Gastrocnemius medialis (tissue), 4 donors: Measurements from ENCODE around the gene VPS37C. TPM values are rescaled to one million over a fixed set of nuclear protein-coding genes. Genes with fewer than 3 reads are reported as not detected.

Experiments used
- ATAC-seq, 2 donors: fragments of 150-250 bp; one replicate each; pipeline ENCODE4 v1.9.1; 2016
- DNase-seq, 2 donors: peaks; one replicate each; pipeline ENCODE4 v3.0.0-alpha.2; 2019
- H3K27ac ChIP-seq, 4 donors: fragments of 200-600 bp; sonication (generic); 1 replicate in 1 of 4; 2 replicates in 3 of 4; pipeline ENCODE4 v1.5.1; 2016 to 2018; ENCODE audit warnings: mild to moderate bottlenecking in 2 of 4, moderate library complexity in 1 of 4
- H3K27me3 ChIP-seq, 3 donors: fragments of 200-600 bp; sonication (generic) in 2 of 3; 1 replicate in 1 of 3; 2 replicates in 2 of 3; pipeline versions ENCODE4 v1.5.1 to v1.6.0; 2016 to 2019; ENCODE audit warnings: mild to moderate bottlenecking in 1 of 3, moderate library complexity in 1 of 3
- H3K36me3 ChIP-seq, 2 donors: fragments of 200-600 bp; sonication (generic) in 1 of 2; one replicate each; pipeline ENCODE4 v1.5.1; 2017 to 2018
- H3K4me1 ChIP-seq, 2 donors: fragments of 200-600 bp; sonication (generic) in 1 of 2; one replicate each; pipeline ENCODE4 v1.5.1; 2016 to 2017; ENCODE audit warnings: mild to moderate bottlenecking in 2 of 2
- H3K4me3 ChIP-seq, 4 donors: fragments of 200-600 bp; sonication (generic) in 3 of 4; 1 replicate in 1 of 4; 2 replicates in 3 of 4; pipeline ENCODE4 v1.5.1; 2016 to 2019; ENCODE audit warnings: mild to moderate bottlenecking in 2 of 4
- H3K9me3 ChIP-seq, 3 donors: fragments of 200-600 bp; sonication (generic) in 2 of 3; 1 replicate in 1 of 3; 2 replicates in 2 of 3; pipeline ENCODE4 v1.5.1; 2016 to 2019
- POLR2A ChIP-seq, 2 donors: fragments of 450-650 bp; IDR thresholded peaks; one replicate each; pipeline ENCODE4 v1.6.1; 2017; ENCODE audit warnings: antibody characterized with exemption in 2 of 2, mild to moderate bottlenecking in 2 of 2, moderate library complexity in 2 of 2
- in situ Hi-C, 4 donors: fragments of 200-750 bp; cut with MboI; loops; one replicate each; pipeline versions ENCODE4 v1.15.0 to v1.8.0; 2017; ENCODE audit warnings: low sequenced_read_pairs in 4 of 4
- intact Hi-C: fragments of 100-400 bp; cut with DNase I; formaldehyde crosslinking; loops from one replicate; pipeline ENCODE4 v1.15.1; 2023; ENCODE audit warnings: low total_unique reads
- total RNA-seq, 4 donors: library from RNA; depleted of rRNA; stranded (reverse); fragments of >200 nt; gene quantifications; one replicate each; pipeline versions ENCODE4 v1.1.0 to v1.2.3, GENCODE V29; 2016
- TF ChIP-seq, protein P1 (sequence below), 5 experiments: fragments of 450-650 bp in 3 of 5; fragments of 200-600 bp in 2 of 5; sonication (generic) in 2 of 5; IDR thresholded peaks in 4 of 5; conservative IDR thresholded peaks in 1 of 5; 1 replicate in 4 of 5; 2 replicates in 1 of 5; pipeline ENCODE4 v1.5.1; 2016 to 2019; ENCODE audit warnings: antibody characterized with exemption in 5 of 5, mild to moderate bottlenecking in 3 of 5, moderate library complexity in 3 of 5

VPS37C gene
- total RNA-seq, 4 donors from 2014 or later = 17.7 to 27.1 (median 23.5) TPM

- ATAC-seq = no peak
- DNase-seq = no peak
- Histone ChIP-seq H3K9me3 (no peaks in the 10 kb centered on the region), H3K27me3 (no peaks in the 10 kb centered on the region), H3K36me3 (no peaks in the 10 kb centered on the region), H3K4me3 (no peak overlapping the region), H3K27ac (no peak overlapping the region), H3K4me1 (no peaks in the 10 kb centered on the region)
- TF ChIP-seq, protein P1, sequence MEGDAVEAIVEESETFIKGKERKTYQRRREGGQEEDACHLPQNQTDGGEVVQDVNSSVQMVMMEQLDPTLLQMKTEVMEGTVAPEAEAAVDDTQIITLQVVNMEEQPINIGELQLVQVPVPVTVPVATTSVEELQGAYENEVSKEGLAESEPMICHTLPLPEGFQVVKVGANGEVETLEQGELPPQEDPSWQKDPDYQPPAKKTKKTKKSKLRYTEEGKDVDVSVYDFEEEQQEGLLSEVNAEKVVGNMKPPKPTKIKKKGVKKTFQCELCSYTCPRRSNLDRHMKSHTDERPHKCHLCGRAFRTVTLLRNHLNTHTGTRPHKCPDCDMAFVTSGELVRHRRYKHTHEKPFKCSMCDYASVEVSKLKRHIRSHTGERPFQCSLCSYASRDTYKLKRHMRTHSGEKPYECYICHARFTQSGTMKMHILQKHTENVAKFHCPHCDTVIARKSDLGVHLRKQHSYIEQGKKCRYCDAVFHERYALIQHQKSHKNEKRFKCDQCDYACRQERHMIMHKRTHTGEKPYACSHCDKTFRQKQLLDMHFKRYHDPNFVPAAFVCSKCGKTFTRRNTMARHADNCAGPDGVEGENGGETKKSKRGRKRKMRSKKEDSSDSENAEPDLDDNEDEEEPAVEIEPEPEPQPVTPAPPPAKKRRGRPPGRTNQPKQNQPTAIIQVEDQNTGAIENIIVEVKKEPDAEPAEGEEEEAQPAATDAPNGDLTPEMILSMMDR (IDR thresholded peaks at IDR 0.05 in 4 of 5, conservative IDR thresholded peaks at IDR 0.05 in 1 of 5) = no peak
- intact Hi-C loops (no loop called here), in situ Hi-C loops (loop anchor here in 1 of 4 donors (25.0 kb wide), 1 partner anchor 96 kb away; no protein-coding TSS in a partner anchor)
These were observed 78.2 kb downstream of the VPS37C start for GRCh38 chr11:61082931-61083531.

- DNase-seq (no peak), ATAC-seq (no peak)
- in situ Hi-C loops = loop anchor here in 1 of 4 donors (25.0 kb wide), 1 partner anchor 95 kb away; no protein-coding TSS in a partner anchor
- no peak overlapping the region for H3K27ac ChIP-seq
- TF ChIP-seq, protein P1 (IDR thresholded peaks at IDR 0.05 in 4 of 5, conservative IDR thresholded peaks at IDR 0.05 in 1 of 5) = no peak
- no peak for TF ChIP-seq POLR2A (IDR thresholded peaks at IDR 0.05)
- intact Hi-C loops = no loop called here
- H3K9me3 ChIP-seq = no peaks in the 10 kb centered on the region
- no peaks in the 10 kb centered on the region for H3K27me3 ChIP-seq
- H3K4me1 ChIP-seq = no peaks in the 10 kb centered on the region
- H3K4me3 ChIP-seq = no peak overlapping the region
- H3K36me3 ChIP-seq = no peaks in the 10 kb centered on the region
These were observed 79.0 kb downstream of the VPS37C start for GRCh38 chr11:61082062-61082870.

GRCh38 chr11:61080986-61081590 lies 80.1 kb downstream of the VPS37C start:
- no peak for TF ChIP-seq POLR2A (IDR thresholded peaks at IDR 0.05)
- TF ChIP-seq, protein P1 (IDR thresholded peaks at IDR 0.05 in 4 of 5, conservative IDR thresholded peaks at IDR 0.05 in 1 of 5) = no peak
- Histone ChIP-seq H3K4me1 (no peaks in the 10 kb centered on the region), H3K4me3 (no peak overlapping the region), H3K9me3 (no peaks in the 10 kb centered on the region), H3K36me3 (no peaks in the 10 kb centered on the region), H3K27me3 (no peaks in the 10 kb centered on the region), H3K27ac (no peak overlapping the region)
- in situ Hi-C loops = loop anchor here in 1 of 4 donors (25.0 kb wide), 1 partner anchor 94 kb away; no protein-coding TSS in a partner anchor
- intact Hi-C loops = no loop called here
- DNase-seq (no peak), ATAC-seq (no peak)

DNA sequence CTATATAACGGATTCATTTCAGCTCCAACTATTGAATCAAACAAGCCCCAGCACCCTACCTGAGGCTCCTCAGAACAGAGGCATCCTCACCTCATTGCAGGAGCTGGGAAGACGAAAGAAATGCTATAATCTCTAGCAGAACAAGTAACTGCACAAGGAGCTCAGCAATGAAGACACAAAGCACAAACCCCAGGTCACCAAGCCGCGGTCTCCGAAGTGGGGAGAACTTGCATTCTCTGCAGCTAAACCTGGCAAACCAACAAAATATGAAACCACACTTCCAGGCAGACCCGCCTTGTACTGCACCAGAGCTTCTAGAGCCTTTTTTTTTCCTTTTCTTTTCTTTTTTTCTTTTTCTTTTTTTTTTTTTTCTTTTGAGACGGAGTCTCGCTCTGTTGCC lies 80.7 kb downstream of the VPS37C start:
- Histone ChIP-seq H3K4me3 (no peak overlapping the region), H3K27me3 (no peaks in the 10 kb centered on the region), H3K27ac (no peak overlapping the region), H3K4me1 (no peaks in the 10 kb centered on the region), H3K36me3 (no peaks in the 10 kb centered on the region), H3K9me3 (no peaks in the 10 kb centered on the region)
- ATAC-seq = no peak
- in situ Hi-C loops = loop anchor here in 1 of 4 donors (25.0 kb wide), 1 partner anchor 93 kb away; no protein-coding TSS in a partner anchor
- TF ChIP-seq POLR2A (IDR thresholded peaks at IDR 0.05) = no peak
- TF ChIP-seq, protein P1 (IDR thresholded peaks at IDR 0.05 in 4 of 5, conservative IDR thresholded peaks at IDR 0.05 in 1 of 5) = no peak
- intact Hi-C loops = no loop called here
- DNase-seq = no peak

Other genes with a start within 250 kb of the VPS37C start
- 100 to 1,000 TPM in 2 of 4 donors, 10 to 100 TPM in 2; 56.5 to 105 (median 82.6) TPM for gene TMEM109, start 247.3 kb downstream of the VPS37C start, total RNA-seq
- gene TMEM132A, start 237.0 kb downstream of the VPS37C start, total RNA-seq = 1 to 10 TPM; 2.5 to 3.7 (median 3.1) TPM
- gene SLC15A3, start 209.2 kb downstream of the VPS37C start, total RNA-seq = 1 to 10 TPM; 2.8 to 6.9 (median 6.0) TPM
- gene CD6, start 189.7 kb downstream of the VPS37C start, total RNA-seq = under 1 TPM in 2 of 4 donors, not detected in 2; 0.16 to 0.25 TPM
- gene CD5, start 58.9 kb downstream of the VPS37C start, total RNA-seq = under 1 TPM in 2 of 4 donors, not detected in 2; 0.46 to 0.53 TPM
- not detected for gene PGA3, start 42.1 kb upstream of the VPS37C start, total RNA-seq
- gene PGA4, start 60.9 kb upstream of the VPS37C start, total RNA-seq = 1 to 10 TPM in 2 of 4 donors, not detected in 2; 1.6 to 1.9 TPM
- gene PGA5, start 79.7 kb upstream of the VPS37C start, total RNA-seq = not detected
- gene VWCE, start 133.9 kb upstream of the VPS37C start, total RNA-seq = 1 to 10 TPM in 1 of 4 donors, under 1 TPM in 3; 0.31 to 1.5 (median 0.67) TPM
- gene DDB1, start 171.7 kb upstream of the VPS37C start, total RNA-seq = 100 to 1,000 TPM; 175 to 215 (median 189) TPM
- 10 to 100 TPM in 3 of 4 donors, 1 to 10 TPM in 1; 6.7 to 14.8 (median 11.8) TPM for gene TKFC, start 171.8 kb upstream of the VPS37C start, total RNA-seq
- gene CYB561A3, start 200.5 kb upstream of the VPS37C start, total RNA-seq = 10 to 100 TPM; 23.7 to 56.6 (median 26.4) TPM
- 10 to 100 TPM in 3 of 4 donors, 1 to 10 TPM in 1; 9.4 to 18.4 (median 13.9) TPM for gene TMEM138, start 200.9 kb upstream of the VPS37C start, total RNA-seq
- gene TMEM216, start 231.2 kb upstream of the VPS37C start, total RNA-seq = 1 to 10 TPM; 2.6 to 8.5 (median 5.2) TPM